Measurements from ENCODE around the gene TEX19. TPM values are rescaled to one million over a fixed set of nuclear protein-coding genes. Genes with fewer than 3 reads are reported as not detected.
"Not testable (repeated sequence)": the region's sequence is repeated elsewhere in the genome, so short reads cannot be mapped to it uniquely, and the experiment has no call there.

The TEX19 gene
- total RNA-seq, 1 donor from 2014 or later = not detected

GRCh38 chr17:82356845-82357355 is 2.1 kb upstream of the TEX19 start:
- no peak for DNase-seq

DNA sequence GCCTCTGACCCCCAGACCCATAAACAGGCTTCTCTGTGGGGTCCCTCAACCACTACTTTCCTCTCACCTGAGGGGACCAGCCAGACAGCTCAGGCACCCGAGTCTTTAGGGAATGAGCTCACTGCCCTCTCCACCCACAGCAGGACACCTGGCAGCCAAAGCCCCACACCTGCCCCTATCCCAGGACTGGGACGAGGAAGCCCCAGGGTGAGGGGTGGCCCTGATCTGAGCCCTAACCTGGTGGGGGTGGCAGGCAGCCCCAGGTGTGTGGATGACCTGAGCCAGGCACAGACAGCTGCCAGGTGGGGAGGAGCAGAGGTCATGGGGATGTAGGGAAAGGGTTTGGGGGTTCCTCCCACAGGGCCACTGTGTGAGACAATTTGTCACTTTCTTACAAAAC is 1.7 kb upstream of the TEX19 start:
- DNase-seq = no peak

DNA sequence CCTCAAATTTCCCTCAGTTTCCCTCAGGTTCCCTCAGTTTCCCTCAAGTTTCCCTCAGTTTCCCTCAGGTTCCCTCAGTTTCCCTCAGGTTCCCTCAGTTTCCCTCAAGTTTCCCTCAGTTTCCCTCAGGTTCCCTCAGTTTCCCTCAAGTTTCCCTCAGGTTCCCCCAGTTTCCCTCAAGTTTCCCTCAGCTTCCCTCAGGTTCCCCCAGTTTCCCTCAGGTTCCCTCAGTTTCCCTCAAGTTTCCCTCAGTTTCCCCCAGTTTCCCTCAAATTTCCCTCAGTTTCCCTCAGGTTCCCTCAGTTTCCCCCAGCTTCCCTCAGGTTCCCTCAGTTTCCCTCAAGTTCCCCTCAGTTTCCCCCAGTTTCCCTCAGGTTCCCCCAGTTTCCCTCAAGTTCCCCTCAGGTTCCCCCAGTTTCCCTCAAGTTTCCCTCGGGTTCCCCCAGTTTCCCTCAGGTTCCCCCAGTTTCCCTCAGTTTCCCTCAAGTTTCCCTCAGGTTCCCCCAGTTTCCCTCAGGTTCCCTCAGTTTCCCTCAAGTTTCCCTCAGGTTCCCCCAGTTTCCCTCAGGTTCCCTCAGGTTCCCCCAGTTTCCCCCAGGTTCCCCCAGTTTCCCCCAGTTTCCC is 516 bp downstream of the TEX19 start:
- not testable (repeated sequence) for DNase-seq

DNA sequence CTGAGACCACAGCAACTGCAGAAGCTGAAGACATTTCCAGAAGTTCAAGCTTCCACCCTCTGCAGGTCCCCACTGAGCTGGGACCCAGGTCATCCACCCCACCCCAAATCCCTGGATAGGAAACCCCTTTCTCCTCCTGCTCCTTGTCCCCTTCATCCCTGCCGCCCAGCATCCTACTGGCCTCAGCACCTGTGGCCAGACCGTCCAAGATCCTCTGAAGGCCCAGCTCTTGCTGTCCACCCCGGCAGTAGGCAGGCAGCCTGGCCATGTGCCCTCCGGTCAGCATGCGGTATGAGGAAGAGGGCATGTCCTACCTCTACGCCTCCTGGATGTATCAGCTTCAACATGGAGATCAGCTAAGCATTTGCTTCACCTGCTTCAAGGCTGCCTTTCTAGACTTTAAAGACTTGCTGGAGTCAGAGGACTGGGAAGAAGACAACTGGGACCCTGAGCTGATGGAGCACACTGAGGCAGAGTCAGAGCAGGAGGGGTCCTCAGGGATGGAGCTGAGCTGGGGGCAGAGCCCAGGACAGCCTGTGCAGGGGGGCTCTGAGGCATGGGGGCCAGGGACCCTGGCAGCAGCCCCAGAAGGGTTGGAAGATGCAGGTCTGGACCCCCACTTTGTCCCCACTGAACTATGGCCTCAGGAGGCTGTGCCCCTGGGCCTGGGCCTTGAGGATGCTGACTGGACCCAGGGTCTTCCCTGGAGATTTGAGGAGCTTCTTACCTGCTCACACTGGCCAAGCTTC is 3.0 kb downstream of the TEX19 start:
- DNase-seq = no peak

DNA sequence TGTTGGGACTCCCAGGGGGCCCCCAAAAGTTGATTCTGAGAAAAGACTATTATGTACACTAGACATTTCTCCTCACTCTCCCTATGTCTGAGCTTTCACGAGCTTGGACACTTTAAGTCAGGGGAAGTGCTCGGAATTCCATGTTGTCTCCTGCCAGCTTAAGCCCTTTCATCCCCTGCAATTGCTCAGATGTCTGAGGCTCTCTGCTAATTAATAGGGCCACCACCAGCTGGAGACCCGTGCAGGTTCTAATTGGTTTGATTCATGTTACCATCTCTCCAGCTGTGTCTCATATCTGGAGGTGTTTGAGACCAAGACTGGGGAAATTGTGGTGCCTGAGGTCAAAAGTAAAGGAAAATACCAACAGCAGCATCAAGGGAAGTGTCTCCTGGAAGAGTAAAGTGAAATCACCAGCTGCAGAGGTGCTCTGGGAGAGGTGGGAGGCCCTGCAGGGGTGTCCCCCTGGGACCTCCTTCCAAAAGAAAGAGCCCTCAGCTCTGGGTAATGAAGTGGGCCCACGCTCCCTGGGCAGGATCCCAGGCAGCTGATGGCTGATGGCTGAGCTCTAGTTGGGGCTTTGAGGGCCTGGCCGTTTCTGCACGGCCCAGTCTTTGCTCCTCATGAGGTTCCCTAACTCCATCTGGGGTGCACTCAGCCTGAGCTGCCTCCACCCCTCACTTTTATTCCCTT is 6.7 kb downstream of the TEX19 start:
- DNase-seq = no peak

GRCh38 chr17:82366749-82367148 is 7.7 kb downstream of the TEX19 start:
- no peak for DNase-seq

GRCh38 chr17:82367724-82368524 is 8.9 kb downstream of the TEX19 start:
- no peak for DNase-seq

- no peak for DNase-seq
Observed at GRCh38 chr17:82369211-82369610, 10.2 kb downstream of the TEX19 start.

GRCh38 chr17:82370471-82371332 is 11.7 kb downstream of the TEX19 start:
- no peak for DNase-seq

- no peak for DNase-seq
Observed at GRCh38 chr17:82371333-82372248, 12.5 kb downstream of the TEX19 start, which contains the start of gene UTS2R. TSS of gene UTS2R (plus strand) at chr17:82371765. CDS start at chr17:82374325, 2,560 bp downstream.

- DNase-seq = no peak
Observed at GRCh38 chr17:82372249-82373071, 13.4 kb downstream of the TEX19 start.

DNA sequence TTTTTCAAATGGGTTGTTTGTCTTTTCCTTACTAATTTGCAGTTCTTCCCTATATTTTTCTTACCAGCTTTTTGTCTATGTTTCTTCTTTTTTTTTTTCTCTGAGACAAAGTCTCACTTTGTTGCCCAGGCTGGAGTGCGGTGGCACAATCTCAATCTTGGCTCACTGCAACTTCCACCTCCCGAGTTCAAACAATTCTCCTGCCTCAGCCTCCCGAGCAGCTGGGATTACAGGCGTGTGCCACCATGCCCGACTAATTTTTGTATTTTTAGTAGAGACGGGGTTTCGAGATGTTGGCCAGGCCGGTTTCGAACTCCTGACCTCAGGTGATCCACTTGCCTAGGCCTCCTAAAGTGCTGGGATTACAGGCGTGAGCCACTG is 14.0 kb downstream of the TEX19 start:
- DNase-seq = not testable (repeated sequence)

DNA sequence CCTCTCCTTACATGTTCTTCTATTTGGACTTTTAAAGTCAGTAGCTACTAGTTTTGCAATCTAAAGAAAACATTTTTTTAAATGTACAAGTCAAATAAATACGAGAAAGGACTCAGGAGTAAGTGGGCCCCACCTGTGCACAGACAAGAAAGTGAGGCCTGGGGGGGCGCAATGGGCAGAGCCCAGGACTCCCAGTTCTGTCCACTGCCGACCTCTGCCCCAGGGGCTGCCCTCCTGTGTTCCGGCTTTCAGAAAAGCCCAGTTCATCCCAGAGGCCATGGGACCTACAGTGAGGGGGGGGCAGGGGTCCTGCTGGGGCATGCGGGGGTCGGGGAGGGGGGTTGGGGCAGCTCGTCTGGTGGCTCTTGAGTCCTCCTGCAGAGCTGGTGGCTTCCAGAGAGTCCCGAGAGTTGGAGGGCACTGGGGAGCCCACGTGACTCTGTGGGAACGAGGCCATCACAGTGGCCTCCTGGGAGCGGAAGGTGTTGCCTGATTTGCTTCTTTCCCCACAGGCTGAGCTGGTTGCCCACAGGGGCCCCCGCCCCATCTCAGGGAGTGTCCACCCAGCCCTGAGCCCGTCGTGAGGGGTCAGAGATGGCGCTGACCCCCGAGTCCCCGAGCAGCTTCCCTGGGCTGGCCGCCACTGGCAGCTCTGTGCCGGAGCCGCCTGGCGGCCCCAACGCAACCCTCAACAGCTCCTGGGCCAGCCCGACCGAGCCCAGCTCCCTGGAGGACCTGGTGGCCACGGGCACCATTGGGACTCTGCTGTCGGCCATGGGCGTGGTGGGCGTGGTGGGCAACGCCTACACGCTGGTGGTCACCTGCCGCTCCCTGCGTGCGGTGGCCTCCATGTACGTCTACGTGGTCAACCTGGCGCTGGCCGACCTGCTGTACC is 14.9 kb downstream of the TEX19 start:
- DNase-seq = no peak

DNA sequence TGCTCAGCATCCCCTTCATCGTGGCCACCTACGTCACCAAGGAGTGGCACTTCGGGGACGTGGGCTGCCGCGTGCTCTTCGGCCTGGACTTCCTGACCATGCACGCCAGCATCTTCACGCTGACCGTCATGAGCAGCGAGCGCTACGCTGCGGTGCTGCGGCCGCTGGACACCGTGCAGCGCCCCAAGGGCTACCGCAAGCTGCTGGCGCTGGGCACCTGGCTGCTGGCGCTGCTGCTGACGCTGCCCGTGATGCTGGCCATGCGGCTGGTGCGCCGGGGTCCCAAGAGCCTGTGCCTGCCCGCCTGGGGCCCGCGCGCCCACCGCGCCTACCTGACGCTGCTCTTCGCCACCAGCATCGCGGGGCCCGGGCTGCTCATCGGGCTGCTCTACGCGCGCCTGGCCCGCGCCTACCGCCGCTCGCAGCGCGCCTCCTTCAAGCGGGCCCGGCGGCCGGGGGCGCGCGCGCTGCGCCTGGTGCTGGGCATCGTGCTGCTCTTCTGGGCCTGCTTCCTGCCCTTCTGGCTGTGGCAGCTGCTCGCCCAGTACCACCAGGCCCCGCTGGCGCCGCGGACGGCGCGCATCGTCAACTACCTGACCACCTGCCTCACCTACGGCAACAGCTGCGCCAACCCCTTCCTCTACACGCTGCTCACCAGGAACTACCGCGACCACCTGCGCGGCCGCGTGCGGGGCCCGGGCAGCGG is 15.7 kb downstream of the TEX19 start:
- DNase-seq = no peak

DNA sequence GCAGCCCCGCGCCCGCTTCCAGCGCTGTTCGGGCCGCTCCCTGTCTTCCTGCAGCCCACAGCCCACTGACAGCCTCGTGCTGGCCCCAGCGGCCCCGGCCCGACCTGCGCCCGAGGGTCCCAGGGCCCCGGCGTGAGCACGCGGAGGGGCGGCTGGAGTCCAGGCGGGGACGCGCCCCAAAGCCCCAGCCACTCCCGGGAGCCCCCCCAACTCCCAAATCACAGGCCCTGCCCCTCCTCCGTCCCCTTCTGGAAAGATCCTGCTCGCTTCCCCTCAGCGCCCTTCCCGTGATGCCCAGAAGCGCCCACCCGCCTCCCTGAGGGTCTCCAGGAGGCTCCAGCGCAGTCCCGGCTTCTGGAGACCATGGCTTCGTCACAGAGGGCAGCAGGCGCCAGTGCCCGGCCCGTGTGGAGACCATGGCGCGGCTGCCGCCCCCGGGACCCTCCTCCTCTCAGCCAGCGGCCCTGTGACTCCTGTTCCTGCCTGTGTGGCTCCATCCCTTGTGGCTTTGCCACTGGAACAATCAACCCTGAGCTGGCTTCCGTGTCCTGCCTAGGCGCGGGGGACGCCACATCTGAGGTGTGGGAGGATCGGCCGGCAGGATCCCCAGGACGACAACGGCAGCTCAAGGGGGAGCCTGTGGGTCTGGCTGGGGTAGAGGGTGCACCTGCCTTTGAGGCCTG is 16.5 kb downstream of the TEX19 start:
- no peak for DNase-seq

DNA sequence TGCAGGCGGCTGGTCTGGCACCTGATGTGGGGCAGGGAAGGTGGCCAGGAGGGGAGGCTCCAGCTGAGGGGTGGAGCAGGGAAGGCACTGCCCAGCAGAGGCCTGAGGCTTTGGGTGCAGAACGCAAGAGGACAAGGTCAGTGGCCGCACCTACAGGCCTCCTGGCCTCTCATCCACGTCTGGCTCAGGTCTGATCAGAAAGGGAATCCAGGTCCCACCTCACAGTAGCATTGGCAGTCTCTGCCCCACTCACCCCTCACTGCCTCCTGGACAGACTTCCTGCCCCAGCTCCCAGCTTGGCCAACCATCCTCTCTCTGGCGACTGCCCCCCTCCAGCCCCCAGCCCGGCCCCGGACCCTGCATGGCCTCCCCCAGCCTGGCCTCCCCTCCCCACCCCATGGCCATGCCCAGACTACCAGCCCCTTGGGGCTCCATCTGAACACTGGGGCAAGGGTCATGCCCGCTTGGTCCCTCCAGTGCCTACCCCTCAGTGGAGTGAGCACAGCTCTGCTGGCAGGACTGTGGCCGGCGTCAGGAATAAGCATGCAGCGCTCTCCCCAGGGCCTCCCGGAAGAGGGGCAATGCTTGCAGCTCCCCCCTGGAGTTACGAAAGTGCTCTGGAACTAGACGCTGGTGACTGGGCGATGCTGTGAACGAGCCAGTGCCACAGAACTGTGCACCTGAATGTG is 17.1 kb downstream of the TEX19 start:
- DNase-seq = no peak
